DOHH2 (cell line): ENCODE measurements around the gene PLK2.
A peak's percentile ranks its signal among the peaks of the same experiment; 100 is the strongest.

ENCODE experiments used
- H3F3A ChIP-seq: fragments of 200-600 bp; sonication (generic), shearing (Covaris generic); 2 replicates; pipeline ENCODE4 v1.6.0; 2016; ENCODE audit warnings: antibody characterized with exemption, mild to moderate bottlenecking; ENCODE audit not compliant: control insufficient read depth, insufficient read depth
- H3K27ac ChIP-seq: fragments of 200-600 bp; sonication (generic); 2 replicates; pipeline ENCODE4 v1.5.1; 2014; ENCODE audit warnings: low read depth, mild to moderate bottlenecking, low read length, moderate library complexity
- H3K27me3 ChIP-seq: fragments of 200-600 bp; sonication (generic); 2 replicates; pipeline ENCODE4 v1.6.1; 2014; ENCODE audit warnings: mild to moderate bottlenecking, low read length, mixed read lengths; ENCODE audit not compliant: control insufficient read depth
- H3K36me3 ChIP-seq: fragments of 200-600 bp; sonication (generic); 2 replicates; pipeline ENCODE4 v1.6.1; 2014; ENCODE audit warnings: mild to moderate bottlenecking, low read length, moderate library complexity, mixed read lengths; ENCODE audit not compliant: control insufficient read depth
- H3K4me1 ChIP-seq: fragments of 200-600 bp; sonication (generic); 2 replicates; pipeline ENCODE4 v1.6.1; 2014; ENCODE audit warnings: mild to moderate bottlenecking, low read length, mixed read lengths; ENCODE audit not compliant: control insufficient read depth
- H3K4me2 ChIP-seq: fragments of 200-600 bp; sonication (generic); 2 replicates; pipeline ENCODE4 v1.6.0; 2014; ENCODE audit warnings: mild to moderate bottlenecking, low read length, moderate library complexity
- H3K4me3 ChIP-seq: fragments of 200-600 bp; sonication (generic); 2 replicates; pipeline ENCODE4 v1.5.1; 2014; ENCODE audit warnings: mild to moderate bottlenecking, low read length, mixed read lengths
- H3K79me2 ChIP-seq: fragments of 200-600 bp; sonication (generic); 2 replicates; pipeline ENCODE4 v1.6.1; 2014; ENCODE audit warnings: mild to moderate bottlenecking, low read length, mixed read lengths; ENCODE audit not compliant: control insufficient read depth
- H3K9me2 ChIP-seq: fragments of 200-600 bp; sonication (generic); replicated peaks from 2 replicates; pipeline ENCODE4 v1.6.1; 2014; ENCODE audit warnings: mild to moderate bottlenecking, low read length, mixed read lengths; ENCODE audit not compliant: control insufficient read depth
- H3K9me3 ChIP-seq: fragments of 200-600 bp; sonication (generic); 2 replicates; pipeline ENCODE4 v1.6.1; 2014; ENCODE audit warnings: antibody characterized with exemption, low read length, mixed read lengths; ENCODE audit not compliant: control insufficient read depth, insufficient read depth
- H4K20me1 ChIP-seq: fragments of 200-600 bp; sonication (generic); 2 replicates; pipeline ENCODE4 v1.6.0; 2014; ENCODE audit warnings: low read depth, mild to moderate bottlenecking, antibody characterized with exemption, low read length, moderate library complexity; ENCODE audit not compliant: control insufficient read depth, insufficient read depth
- CTCF ChIP-seq: fragments of 200-600 bp; sonication (generic); IDR thresholded peaks from one replicate; pipeline ENCODE4 v1.5.1; 2014; ENCODE audit warnings: antibody characterized with exemption, mild to moderate bottlenecking, low read depth, low read length; ENCODE audit not compliant: poor library complexity, severe bottlenecking
- EZH2phosphoT487 ChIP-seq: fragments of 200-600 bp; sonication (generic); IDR thresholded peaks from 2 replicates; pipeline ENCODE4 v1.6.1; 2017; ENCODE audit warnings: borderline replicate concordance, mild to moderate bottlenecking, antibody characterized with exemption, low read length, moderate library complexity, mixed read lengths

Gene PLK2

DNA sequence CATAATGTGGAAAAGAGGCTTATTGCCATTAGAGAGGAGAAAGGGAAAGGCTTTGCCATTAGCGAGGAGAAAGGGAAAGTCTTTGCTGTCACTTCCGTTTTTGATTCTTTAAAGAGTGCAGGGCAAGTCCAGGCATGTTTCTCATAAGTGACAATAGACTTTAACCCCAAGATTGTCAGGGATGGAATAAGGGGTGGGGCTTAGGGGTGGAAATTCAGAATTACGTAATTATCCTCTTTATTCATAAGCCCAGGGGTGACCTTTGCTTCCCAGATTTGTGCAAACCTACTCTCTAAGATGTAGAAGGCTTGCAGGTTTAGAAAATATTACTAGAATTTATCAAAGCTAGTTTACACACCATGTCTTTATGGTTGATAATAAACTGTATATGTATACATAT lies 2.3 kb upstream of the PLK2 start:
- no peak overlapping the region for H3K27ac ChIP-seq

DNA sequence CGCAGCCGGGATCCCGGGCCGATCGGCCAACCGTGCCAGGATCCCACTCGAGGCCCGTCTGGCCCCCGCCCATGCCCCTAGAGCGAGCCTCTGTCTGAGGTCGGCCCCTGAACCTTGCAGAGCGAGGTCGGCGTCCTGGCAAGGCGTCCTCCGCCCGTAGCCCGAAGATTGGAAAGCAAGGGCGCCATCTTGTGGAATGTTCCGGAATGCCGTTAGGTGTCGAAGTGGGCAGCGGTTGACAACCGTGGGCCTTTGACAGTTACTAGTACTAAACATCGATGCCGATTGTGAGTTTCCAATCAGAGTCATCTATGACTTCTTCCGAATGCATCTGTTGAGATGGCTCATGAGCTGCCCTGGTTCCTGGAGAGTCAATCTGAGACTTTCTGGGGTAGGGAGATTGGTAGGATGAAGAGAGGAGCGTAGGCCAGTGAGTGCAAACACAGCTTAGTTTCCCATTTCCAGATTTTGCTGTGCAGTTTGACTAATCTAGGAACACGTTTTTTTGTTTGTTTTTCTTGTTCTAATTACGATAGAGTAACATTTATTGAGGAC lies 923 bp upstream of the PLK2 start:
- Histone ChIP-seq H4K20me1 (no peaks in the 10 kb centered on the region), H3K9me2 (no peaks in the 10 kb centered on the region), H3K79me2 (no peaks in the 10 kb centered on the region), H3K4me1 (peaks cover 22% of the 10 kb centered on the region), H3K4me3 (peak overlapping the region; percentile 80), H3K4me2 (peak overlapping the region; percentile 95), H3K9me3 (no peaks in the 10 kb centered on the region), H3K27me3 (peaks cover 26% of the 10 kb centered on the region), H3F3A (no peaks in the 10 kb centered on the region), H3K36me3 (no peaks in the 10 kb centered on the region), H3K27ac (no peak overlapping the region)
- TF ChIP-seq EZH2phosphoT487 (no peak), CTCF (peak; percentile 80)

More for the DNA sequence above, 2.3 kb upstream of the PLK2 start:
- Histone ChIP-seq H3K9me3 (no peaks in the 10 kb centered on the region), H3K4me1 (peaks cover 22% of the 10 kb centered on the region), H3K9me2 (no peaks in the 10 kb centered on the region), H3K4me3 (no peak overlapping the region), H3K79me2 (no peaks in the 10 kb centered on the region), H3K27me3 (peaks cover 26% of the 10 kb centered on the region), H3F3A (no peaks in the 10 kb centered on the region), H3K4me2 (no peak overlapping the region), H4K20me1 (no peaks in the 10 kb centered on the region), H3K36me3 (no peaks in the 10 kb centered on the region)
- TF ChIP-seq EZH2phosphoT487 (no peak), CTCF (no peak)

DNA sequence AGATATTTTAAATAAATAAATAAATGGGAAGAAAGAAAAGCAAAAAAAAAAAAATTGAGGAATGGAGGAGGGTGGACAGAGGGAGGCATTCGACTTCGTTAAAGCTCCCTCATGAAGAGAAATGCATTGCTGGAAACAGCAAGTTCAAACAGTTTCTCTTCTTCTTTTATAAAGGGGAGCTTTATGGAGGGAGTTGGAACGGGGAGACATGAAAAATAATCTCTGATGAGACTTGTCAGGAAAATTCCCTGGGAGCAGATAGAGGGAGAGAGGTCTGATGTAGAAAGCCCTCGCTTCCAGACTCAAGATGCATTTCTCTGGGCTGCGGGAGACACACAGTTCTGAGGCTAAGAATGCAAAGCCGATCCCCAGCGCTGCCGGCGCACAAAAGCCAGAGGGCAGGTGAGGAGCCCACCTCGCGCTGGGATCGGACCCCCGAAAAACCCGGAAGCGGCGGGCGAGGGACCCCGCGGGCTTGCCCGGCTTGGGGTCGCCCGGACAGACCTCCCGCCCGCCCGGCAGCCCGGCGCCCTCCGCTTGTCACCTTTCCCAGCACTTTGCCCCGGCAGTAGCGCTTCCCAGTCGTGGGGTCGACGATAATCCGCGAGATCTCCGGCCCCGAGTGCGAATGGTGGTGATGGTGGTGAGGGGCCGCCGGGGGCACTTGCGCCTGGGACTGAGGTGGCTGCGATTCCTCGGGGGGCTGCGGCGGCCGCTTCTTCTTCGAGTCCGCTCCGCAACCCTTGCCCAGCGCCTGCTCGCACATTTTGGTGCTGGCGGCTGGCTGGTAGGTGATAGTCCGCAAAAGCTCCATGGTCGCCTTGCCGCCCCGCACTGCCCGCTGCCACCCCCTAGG lies 512 bp downstream of the PLK2 start:
- peak overlapping the region; percentile 80 for H3K4me3 ChIP-seq
- no peaks in the 10 kb centered on the region for H3K9me3 ChIP-seq
- H3K27ac ChIP-seq, result no peak overlapping the region
- H4K20me1 ChIP-seq, result no peaks in the 10 kb centered on the region
- H3K4me2 ChIP-seq, result peak overlapping the region; percentile 95
- H3K79me2 ChIP-seq, result no peaks in the 10 kb centered on the region
- H3K36me3 ChIP-seq, result no peaks in the 10 kb centered on the region
- H3K4me1 ChIP-seq, result peaks cover 22% of the 10 kb centered on the region
- H3K9me2 ChIP-seq, result no peaks in the 10 kb centered on the region
- peaks cover 26% of the 10 kb centered on the region for H3K27me3 ChIP-seq
- no peak; the same call in 1 of the 2 replicates for TF ChIP-seq EZH2phosphoT487
- no peaks in the 10 kb centered on the region for H3F3A ChIP-seq

- Histone ChIP-seq H3K27me3 (peaks cover 26% of the 10 kb centered on the region), H3F3A (no peaks in the 10 kb centered on the region), H3K79me2 (no peaks in the 10 kb centered on the region), H4K20me1 (no peaks in the 10 kb centered on the region), H3K9me3 (no peaks in the 10 kb centered on the region), H3K4me1 (peaks cover 22% of the 10 kb centered on the region), H3K9me2 (no peaks in the 10 kb centered on the region), H3K4me2 (no peak overlapping the region), H3K36me3 (no peaks in the 10 kb centered on the region), H3K4me3 (no peak overlapping the region), H3K27ac (no peak overlapping the region)
- TF ChIP-seq EZH2phosphoT487, result no peak
- no peak for TF ChIP-seq CTCF
Observed at GRCh38 chr5:58458743-58459145, 1.1 kb downstream of the PLK2 start.
